ENCODE data around the gene COL18A1. TPM values are rescaled to one million over a fixed set of nuclear protein-coding genes. Genes with fewer than 3 reads are reported as not detected.

COL18A1 gene
- total RNA-seq, 1 donor from 2014 or later, result 9.2 TPM

- DNase-seq (ENCODE audit: low read depth), result no peak
- Histone ChIP-seq H3K4me3 (ENCODE audit: low read depth, low read length) (no peak overlapping the region), H3K36me3 (ENCODE audit: control insufficient read depth, insufficient read depth, low read length) (no peaks in the 10 kb centered on the region), H3K27me3 (ENCODE audit: control insufficient read depth, insufficient read depth, low read length) (peaks cover 13% of the 10 kb centered on the region)
- TF ChIP-seq, protein P1, sequence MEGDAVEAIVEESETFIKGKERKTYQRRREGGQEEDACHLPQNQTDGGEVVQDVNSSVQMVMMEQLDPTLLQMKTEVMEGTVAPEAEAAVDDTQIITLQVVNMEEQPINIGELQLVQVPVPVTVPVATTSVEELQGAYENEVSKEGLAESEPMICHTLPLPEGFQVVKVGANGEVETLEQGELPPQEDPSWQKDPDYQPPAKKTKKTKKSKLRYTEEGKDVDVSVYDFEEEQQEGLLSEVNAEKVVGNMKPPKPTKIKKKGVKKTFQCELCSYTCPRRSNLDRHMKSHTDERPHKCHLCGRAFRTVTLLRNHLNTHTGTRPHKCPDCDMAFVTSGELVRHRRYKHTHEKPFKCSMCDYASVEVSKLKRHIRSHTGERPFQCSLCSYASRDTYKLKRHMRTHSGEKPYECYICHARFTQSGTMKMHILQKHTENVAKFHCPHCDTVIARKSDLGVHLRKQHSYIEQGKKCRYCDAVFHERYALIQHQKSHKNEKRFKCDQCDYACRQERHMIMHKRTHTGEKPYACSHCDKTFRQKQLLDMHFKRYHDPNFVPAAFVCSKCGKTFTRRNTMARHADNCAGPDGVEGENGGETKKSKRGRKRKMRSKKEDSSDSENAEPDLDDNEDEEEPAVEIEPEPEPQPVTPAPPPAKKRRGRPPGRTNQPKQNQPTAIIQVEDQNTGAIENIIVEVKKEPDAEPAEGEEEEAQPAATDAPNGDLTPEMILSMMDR (IDR thresholded peaks at IDR 0.05; ENCODE audit: insufficient read depth, low read length, severe bottlenecking), result no peak
- no peak for FAIRE-seq
These were observed 13.0 kb upstream of the COL18A1 start for GRCh38 chr21:45391743-45392572.

GRCh38 chr21:45392573-45392971, 12.4 kb upstream of the COL18A1 start:
- no peaks in the 10 kb centered on the region for H3K36me3 ChIP-seq (ENCODE audit: control insufficient read depth, insufficient read depth, low read length)
- no peak overlapping the region for H3K4me3 ChIP-seq (ENCODE audit: low read depth, low read length)
- peaks cover 13% of the 10 kb centered on the region for H3K27me3 ChIP-seq (ENCODE audit: control insufficient read depth, insufficient read depth, low read length)
- DNase-seq (ENCODE audit: low read depth), result no peak
- TF ChIP-seq, protein P1 (IDR thresholded peaks at IDR 0.05; ENCODE audit: insufficient read depth, low read length, severe bottlenecking), result no peak
- FAIRE-seq, result no peak

DNA sequence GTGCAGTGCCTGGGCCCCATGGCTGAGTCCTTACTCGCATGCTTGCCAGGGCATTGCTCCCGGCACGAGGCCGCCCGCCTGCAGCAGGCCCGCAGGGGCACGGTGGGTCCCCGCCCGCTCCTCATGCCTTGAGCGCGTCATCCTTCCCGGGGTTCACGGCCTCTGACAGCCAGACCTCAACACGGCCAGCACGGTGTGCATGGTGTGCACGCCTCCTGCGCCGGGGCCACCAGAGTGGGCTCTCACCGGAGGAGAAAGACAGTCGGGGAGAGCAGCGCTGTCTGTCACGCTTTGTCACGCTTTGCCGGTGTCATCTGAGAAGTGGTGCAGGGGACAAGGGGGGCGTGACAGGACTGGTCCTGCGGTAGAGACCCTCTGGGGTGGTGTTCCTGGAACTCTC, 11.9 kb upstream of the COL18A1 start:
- Histone ChIP-seq H3K4me3 (ENCODE audit: low read depth, low read length) (no peak overlapping the region), H3K27me3 (ENCODE audit: control insufficient read depth, insufficient read depth, low read length) (peaks cover 14% of the 10 kb centered on the region), H3K36me3 (ENCODE audit: control insufficient read depth, insufficient read depth, low read length) (no peaks in the 10 kb centered on the region)
- DNase-seq (ENCODE audit: low read depth) (no peak), FAIRE-seq (no peak)
- TF ChIP-seq, protein P1 (IDR thresholded peaks at IDR 0.05; ENCODE audit: insufficient read depth, low read length, severe bottlenecking), result no peak

GRCh38 chr21:45393833-45394638, 10.9 kb upstream of the COL18A1 start:
- TF ChIP-seq, protein P1 (IDR thresholded peaks at IDR 0.05; ENCODE audit: insufficient read depth, low read length, severe bottlenecking), result no peak
- Histone ChIP-seq H3K27me3 (ENCODE audit: control insufficient read depth, insufficient read depth, low read length) (peaks cover 9% of the 10 kb centered on the region), H3K36me3 (ENCODE audit: control insufficient read depth, insufficient read depth, low read length) (no peaks in the 10 kb centered on the region), H3K4me3 (ENCODE audit: low read depth, low read length) (no peak overlapping the region)
- no peak for FAIRE-seq
- no peak for DNase-seq (ENCODE audit: low read depth)

GRCh38 chr21:45396620-45396995, 8.4 kb upstream of the COL18A1 start:
- Histone ChIP-seq H3K27me3 (ENCODE audit: control insufficient read depth, insufficient read depth, low read length) (peaks cover 9% of the 10 kb centered on the region), H3K4me3 (ENCODE audit: low read depth, low read length) (no peak overlapping the region), H3K36me3 (ENCODE audit: control insufficient read depth, insufficient read depth, low read length) (no peaks in the 10 kb centered on the region)
- FAIRE-seq (no peak), DNase-seq (ENCODE audit: low read depth) (no peak)
- TF ChIP-seq, protein P1 (IDR thresholded peaks at IDR 0.05; ENCODE audit: insufficient read depth, low read length, severe bottlenecking), result no peak

Measured in bronchial epithelial cell (primary cell).